Adrenal gland (tissue), 12 donors: ENCODE data around the gene TMEM19. TPM values are rescaled to one million over a fixed set of nuclear protein-coding genes. Genes with fewer than 3 reads are reported as not detected.

ENCODE experiments used
- DNase-seq, 7 donors: peaks; one replicate each; pipeline ENCODE4 v3.0.0-alpha.2; 2019 to 2020
- H3K27ac ChIP-seq, 5 donors: fragments of 200-600 bp; sonication (generic) in 4 of 5; 1 replicate in 3 of 5; 2 replicates in 2 of 5; pipeline versions ENCODE4 v1.5.1 to v1.8.0; 2016 to 2020; ENCODE audit warnings: mild to moderate bottlenecking in 1 of 5
- H3K27me3 ChIP-seq: fragments of 200-600 bp; 2 replicates; pipeline ENCODE4 v1.8.0; 2021
- H3K36me3 ChIP-seq, 2 donors: fragments of 200-600 bp; replicated peaks in 1 of 2; 1 replicate in 1 of 2; 2 replicates in 1 of 2; pipeline versions ENCODE4 v1.5.1 to v1.8.0; 2018 to 2022
- H3K4me1 ChIP-seq, 2 donors: fragments of 200-600 bp; replicated peaks in 1 of 2; 1 replicate in 1 of 2; 2 replicates in 1 of 2; pipeline versions ENCODE4 v1.5.1 to v1.8.0; 2018 to 2021
- H3K4me3 ChIP-seq, 4 donors: fragments of 200-600 bp; sonication (generic) in 3 of 4; one replicate each; pipeline ENCODE4 v1.5.1; 2016 to 2018
- H3K9me3 ChIP-seq, 3 donors: fragments of 200-600 bp; sonication (generic) in 1 of 3; replicated peaks in 1 of 3; 1 replicate in 2 of 3; 2 replicates in 1 of 3; pipeline versions ENCODE4 v1.5.1 to v1.8.0; 2016 to 2021
- CTCF ChIP-seq, 6 experiments: fragments of 450-650 bp in 4 of 6; fragments of 200-600 bp in 2 of 6; sonication (generic) in 1 of 6; IDR thresholded peaks; 1 replicate in 5 of 6; 2 replicates in 1 of 6; pipeline versions ENCODE4 v1.5.1 to v1.8.0; 2016 to 2021; ENCODE audit warnings: antibody characterized with exemption in 6 of 6, mild to moderate bottlenecking in 2 of 6, moderate library complexity in 1 of 6
- POLR2A ChIP-seq, 2 donors: fragments of 450-650 bp; IDR thresholded peaks; one replicate each; pipeline ENCODE4 v1.6.1; 2017; ENCODE audit warnings: antibody characterized with exemption in 2 of 2, mild to moderate bottlenecking in 2 of 2, moderate library complexity in 1 of 2
- WGBS, 4 donors: extraction: QIAGEN DNeasy Blood & Tissue Kit in 2 of 4; methylation state at CpG; one replicate each; pipeline versions ENCODE4 v1.1.5 to v1.1.7; 2013 to 2017; 5-methylcytosine and 5-hydroxymethylcytosine counted together
- intact Hi-C, 2 donors: fragments of 100-400 bp; cut with DNase I; formaldehyde crosslinking; loops; one replicate each; pipeline versions ENCODE4 v1.14.1 to v1.15.0; 2022 to 2023
- polyA plus RNA-seq, 3 donors: library from polyadenylated mRNA; stranded (reverse); fragments of 200-250 nt in 2 of 3; fragments of 350-450 nt in 1 of 3; fragmentation: Illumina TruSeq in 1 of 3; extraction: RNeasy Lipid Tissue Mini Kit (QIAGEN cat#74804) in 1 of 3; gene quantifications; one replicate each; pipeline ENCODE4 v1.2.3, GENCODE V29; 2013 to 2014
- total RNA-seq, 9 donors: library from RNA; depleted of rRNA in 4 of 9; stranded (reverse); fragments of >200 nt in 4 of 9; fragments of 120-200 nt in 1 of 9; fragmentation: NEBNext Ultra II Directional in 1 of 9; extraction: Animal tissue kit (Norgen Biotek cat#: 25700) in 1 of 9; gene quantifications; one replicate each; pipeline versions ENCODE4 v1.1.0 to v1.2.4, GENCODE V29; 2013 to 2023
- donor health status: healthy with polysubstance abuse.
- donor health status: Bipolar disorder and iron deficiency.
- donor health status: DM: yes; HTN: yes; CAD: no.
- donor health status: DM: no; HTN: no; CAD: no.
- donor health status: DM: no; HTN: no; CAD: no.
- donor health status: DM: yes; HTN: yes; CAD: no.

TMEM19 gene
- total and polyA plus RNA-seq, 12 donors = 2.8 to 22.1 (median 18.1) TPM

- 72 to 92% (median 85%) methylated on average over 5 of the region's 5 CpGs for WGBS, 4 donors
- Histone ChIP-seq H3K4me3 (no peak overlapping the region), H3K27ac (no peak overlapping the region), H3K36me3 (no peaks in the 10 kb centered on the region), H3K4me1 (no peaks in the 10 kb centered on the region), H3K27me3 (no peaks in the 10 kb centered on the region), H3K9me3 (no peaks in the 10 kb centered on the region)
- intact Hi-C loops = no loop called here
- no peak for TF ChIP-seq POLR2A (IDR thresholded peaks at IDR 0.05)
- no peak for TF ChIP-seq CTCF (IDR thresholded peaks at IDR 0.05)
- DNase-seq = no peak
Observed at GRCh38 chr12:71727958-71728357, 42.1 kb downstream of the TMEM19 start.

GRCh38 chr12:71730936-71731335, 45.1 kb downstream of the TMEM19 start:
- H3K4me3 ChIP-seq = no peak overlapping the region
- H3K36me3 ChIP-seq = no peaks in the 10 kb centered on the region
- H3K4me1 ChIP-seq = no peaks in the 10 kb centered on the region
- WGBS, 4 donors = 70 to 85% (median 73%) methylated on average over 7 of the region's 7 CpGs
- H3K27ac ChIP-seq = no peak overlapping the region
- no peaks in the 10 kb centered on the region for H3K27me3 ChIP-seq
- TF ChIP-seq CTCF (IDR thresholded peaks at IDR 0.05) = no peak
- no peak for TF ChIP-seq POLR2A (IDR thresholded peaks at IDR 0.05)
- intact Hi-C loops = no loop called here
- DNase-seq = no peak
- H3K9me3 ChIP-seq = no peaks in the 10 kb centered on the region

GRCh38 chr12:71731439-71732356, 45.8 kb downstream of the TMEM19 start:
- Histone ChIP-seq H3K36me3 (no peaks in the 10 kb centered on the region), H3K27me3 (no peaks in the 10 kb centered on the region), H3K9me3 (no peaks in the 10 kb centered on the region), H3K4me3 (no peak overlapping the region), H3K4me1 (no peaks in the 10 kb centered on the region), H3K27ac (no peak overlapping the region)
- DNase-seq = no peak
- 73 to 81% (median 79%) methylated on average over 19 to 21 of the region's 21 CpGs for WGBS, 4 donors
- intact Hi-C loops = no loop called here
- TF ChIP-seq POLR2A (IDR thresholded peaks at IDR 0.05) (no peak), CTCF (IDR thresholded peaks at IDR 0.05) (no peak)

GRCh38 chr12:71732357-71732712, 46.5 kb downstream of the TMEM19 start:
- no peaks in the 10 kb centered on the region for H3K36me3 ChIP-seq
- H3K27me3 ChIP-seq = no peaks in the 10 kb centered on the region
- TF ChIP-seq POLR2A (IDR thresholded peaks at IDR 0.05) (no peak), CTCF (IDR thresholded peaks at IDR 0.05) (no peak)
- intact Hi-C loops = no loop called here
- no peaks in the 10 kb centered on the region for H3K9me3 ChIP-seq
- DNase-seq = no peak
- H3K4me3 ChIP-seq = no peak overlapping the region
- no peak overlapping the region for H3K27ac ChIP-seq
- WGBS, 4 donors = 57 to 71% (median 69%) methylated on average over 3 of the region's 3 CpGs
- H3K4me1 ChIP-seq = no peaks in the 10 kb centered on the region
